ENCODE results near the gene ANKRD49.

GRCh38 chr11:94539420-94539819 is 45.6 kb downstream of the ANKRD49 start:
- no peak for TF ChIP-seq CTCF (IDR thresholded peaks at IDR 0.05)
- TF ChIP-seq POLR2A (IDR thresholded peaks at IDR 0.05): no peak
- TF ChIP-seq EP300 (IDR thresholded peaks at IDR 0.05): no peak
